Heart left ventricle (tissue), 16 donors: ENCODE measurements around the gene TMTC2. TPM values are rescaled to one million over a fixed set of nuclear protein-coding genes. Genes with fewer than 3 reads are reported as not detected.

Experiments used
- ATAC-seq, 4 donors: fragments of 200-7000 bp; cut with Tn5 transposase; one replicate each; pipeline ENCODE4 v1.9.1; 2020 to 2022; ENCODE audit warnings: moderate library complexity in 4 of 4, mild to moderate bottlenecking in 3 of 4, moderate number of reproducible peaks in 1 of 4
- DNase-seq, 5 donors: peaks; one replicate each; pipeline ENCODE4 v3.0.0-alpha.2; 2020
- H3K27ac ChIP-seq, 12 donors: fragments of 200-600 bp; sonication (generic) in 4 of 12; one replicate each; pipeline versions ENCODE4 v1.5.0 to v1.8.0; 2016 to 2022; ENCODE audit warnings: mild to moderate bottlenecking in 2 of 12
- H3K27me3 ChIP-seq, 9 donors: fragments of 200-600 bp; sonication (generic) in 2 of 9; one replicate each; pipeline versions ENCODE4 v1.5.1 to v1.8.0; 2016 to 2022; ENCODE audit warnings: mild to moderate bottlenecking in 3 of 9
- H3K36me3 ChIP-seq, 9 donors: fragments of 200-600 bp; sonication (generic) in 2 of 9; one replicate each; pipeline versions ENCODE4 v1.5.0 to v1.8.0; 2018 to 2022; ENCODE audit warnings: mild to moderate bottlenecking in 2 of 9
- H3K4me1 ChIP-seq, 12 donors: fragments of 200-600 bp; sonication (generic) in 4 of 12; one replicate each; pipeline versions ENCODE4 v1.5.0 to v1.8.0; 2016 to 2022; ENCODE audit warnings: mild to moderate bottlenecking in 3 of 12
- H3K4me3 ChIP-seq, 12 donors: fragments of 200-600 bp; sonication (generic) in 4 of 12; one replicate each; pipeline versions ENCODE4 v1.5.0 to v1.8.0; 2017 to 2022; ENCODE audit warnings: mild to moderate bottlenecking in 9 of 12, moderate library complexity in 4 of 12
- H3K9me3 ChIP-seq, 12 donors: fragments of 200-600 bp; sonication (generic) in 4 of 12; one replicate each; pipeline versions ENCODE4 v1.5.0 to v1.8.0; 2016 to 2022; ENCODE audit warnings: mild to moderate bottlenecking in 1 of 12
- CTCF ChIP-seq, 12 donors: fragments of 200-600 bp; sonication (generic) in 4 of 12; IDR thresholded peaks; one replicate each; pipeline versions ENCODE4 v1.5.0 to v1.8.0; 2018 to 2022; ENCODE audit warnings: antibody characterized with exemption in 12 of 12, mild to moderate bottlenecking in 5 of 12
- POLR2A ChIP-seq, 2 donors: fragments of 450-650 bp; IDR thresholded peaks; one replicate each; pipeline ENCODE4 v1.6.1; 2017; ENCODE audit warnings: antibody characterized with exemption in 2 of 2, mild to moderate bottlenecking in 2 of 2, moderate library complexity in 2 of 2
- WGBS, 4 donors: extraction: QIAGEN DNeasy Blood & Tissue Kit in 2 of 4; methylation state at CpG; one replicate each; pipeline versions ENCODE4 v1.1.5 to v1.1.7; 2013 to 2018; 5-methylcytosine and 5-hydroxymethylcytosine counted together
- intact Hi-C, 10 donors: fragments of 100-400 bp; cut with DNase I; formaldehyde crosslinking; loops; one replicate each; pipeline versions ENCODE4 v1.11.1 to v1.14.2; 2022
- polyA plus RNA-seq, 2 donors: library from polyadenylated mRNA; stranded (reverse); fragments of 200-250 nt; gene quantifications; one replicate each; pipeline ENCODE4 v1.2.3, GENCODE V29; 2013
- total RNA-seq, 9 donors: library from RNA; depleted of rRNA in 2 of 9; stranded (reverse); fragments of >200 nt in 2 of 9; fragmentation: NEBNext Ultra II Directional in 3 of 9; extraction: Animal tissue kit (Norgen Biotek cat#: 25700) in 3 of 9; gene quantifications; one replicate each; pipeline versions ENCODE4 v1.1.0 to v1.2.4, GENCODE V29; 2016 to 2023
- donor health status: ischemic (EF 13 %, LVEDD 7.1; RV severe dilation, severe dysfunction).
- donor health status: healthy with polysubstance abuse.
- donor health status: DM: no; HTN: yes; CAD: no.
- donor health status: DM: no; HTN: no; CAD: no.
- donor health status: ischemic (EF 25% LVEDD 6.9; RV normal size, moderate dysfunction).
- donor health status: ischemic (EF 25% LVEDD 5.7; RV mildly dilated, moderate dysfunction).
- donor health status: healthy.
- donor health status: DM: yes; HTN: yes; CAD: no.
- donor health status: ischemic (EF 35%, LVEDD 5.7; RV mildly dilated, moderate dysfunction).
- donor health status: nonischemic (EF 11% LVEDD 7.7; RV severe dilation, severe dysfunction).
- donor health status: DM: yes; HTN: yes; CAD: no.
- donor health status: PGD.
- donor health status: ischemic (EF 29% LVEDD 5.4; RV normal size, mild dysfunction).
- donor health status: nonischemic (EF 23%, LVEDD 6.1; RV moderate dilation, normal function).

TMTC2 gene
- total and polyA plus RNA-seq, 11 donors: 1.1 to 5.7 (median 3.3) TPM

GRCh38 chr12:83145325-83145840 is 458.7 kb downstream of the TMTC2 start:
- ATAC-seq: peak; percentile 32 to 60 (median 42)
- H3K36me3 ChIP-seq: no peaks in the 10 kb centered on the region

GRCh38 chr12:83147341-83147740 is 460.6 kb downstream of the TMTC2 start:
- 83 to 91% (median 85%) methylated on average over 2 of the region's 2 CpGs for WGBS, 4 donors

More at GRCh38 chr12:83145325-83145840, 458.7 kb downstream of the TMTC2 start:
- peak in 1 of 5 donors; percentile 12 for DNase-seq
- Histone ChIP-seq H3K4me3 (no peak overlapping the region), H3K4me1 (peaks cover 0 to 13% (median 0%) of the 10 kb centered on the region in 12 donors), H3K27ac (peak overlapping the region in 1 of 12 donors; percentile 5), H3K9me3 (peaks cover 0 to 2% (median 0%) of the 10 kb centered on the region in 12 donors), H3K27me3 (no peaks in the 10 kb centered on the region)
- WGBS, 4 donors: 44 to 58% (median 53%) methylated on average over 2 of the region's 2 CpGs
- intact Hi-C loops: no loop called here
- TF ChIP-seq CTCF (IDR thresholded peaks at IDR 0.05) (no peak), POLR2A (IDR thresholded peaks at IDR 0.05) (no peak)

GRCh38 chr12:83149987-83150386 is 463.3 kb downstream of the TMTC2 start:
- whole genome bisulfite sequencing, 4 donors: 87 to 95% (median 92%) methylated on average over 3 of the region's 3 CpGs
- intact Hi-C loops: no loop called here
- Histone ChIP-seq H3K4me1 (peaks cover 0 to 9% (median 0%) of the 10 kb centered on the region in 12 donors), H3K27ac (no peak overlapping the region), H3K36me3 (no peaks in the 10 kb centered on the region), H3K9me3 (no peaks in the 10 kb centered on the region), H3K27me3 (no peaks in the 10 kb centered on the region), H3K4me3 (no peak overlapping the region)
- no peak for ATAC-seq
- no peak for TF ChIP-seq CTCF (IDR thresholded peaks at IDR 0.05)
- TF ChIP-seq POLR2A (IDR thresholded peaks at IDR 0.05): no peak
- no peak for DNase-seq

More at GRCh38 chr12:83147341-83147740, 460.6 kb downstream of the TMTC2 start:
- intact Hi-C loops: no loop called here
- no peaks in the 10 kb centered on the region for H3K9me3 ChIP-seq
- peaks cover 0 to 13% (median 0%) of the 10 kb centered on the region in 12 donors for H3K4me1 ChIP-seq
- TF ChIP-seq POLR2A (IDR thresholded peaks at IDR 0.05) (no peak), CTCF (IDR thresholded peaks at IDR 0.05) (no peak)
- H3K27ac ChIP-seq: no peak overlapping the region
- ATAC-seq (no peak), DNase-seq (no peak)
- no peaks in the 10 kb centered on the region for H3K27me3 ChIP-seq
- no peaks in the 10 kb centered on the region for H3K36me3 ChIP-seq
- no peak overlapping the region for H3K4me3 ChIP-seq

GRCh38 chr12:83150465-83151189 is 463.9 kb downstream of the TMTC2 start:
- TF ChIP-seq CTCF (IDR thresholded peaks at IDR 0.05): no peak
- no peak for TF ChIP-seq POLR2A (IDR thresholded peaks at IDR 0.05)
- no peak for ATAC-seq
- H3K36me3 ChIP-seq: no peaks in the 10 kb centered on the region
- WGBS, 4 donors: 66 to 81% (median 77%) methylated on average over 3 of the region's 3 CpGs
- H3K27me3 ChIP-seq: no peaks in the 10 kb centered on the region
- H3K27ac ChIP-seq: no peak overlapping the region
- DNase-seq: no peak
- no peak overlapping the region for H3K4me3 ChIP-seq
- peaks cover 0 to 2% (median 0%) of the 10 kb centered on the region in 12 donors for H3K4me1 ChIP-seq
- H3K9me3 ChIP-seq: peaks cover 0 to 5% (median 0%) of the 10 kb centered on the region in 12 donors
- intact Hi-C loops: no loop called here
